GM21576 (cell line): ENCODE measurements around the gene RAB13.

ENCODE experiments used
- ATAC-seq: cut with Tn5 transposase; IDR thresholded peaks from one replicate; pipeline ENCODE4 v1.9.1; 2021; ENCODE audit warnings: mild to moderate bottlenecking, moderate library complexity; ENCODE audit not compliant: unreplicated experiment

The RAB13 gene

DNA sequence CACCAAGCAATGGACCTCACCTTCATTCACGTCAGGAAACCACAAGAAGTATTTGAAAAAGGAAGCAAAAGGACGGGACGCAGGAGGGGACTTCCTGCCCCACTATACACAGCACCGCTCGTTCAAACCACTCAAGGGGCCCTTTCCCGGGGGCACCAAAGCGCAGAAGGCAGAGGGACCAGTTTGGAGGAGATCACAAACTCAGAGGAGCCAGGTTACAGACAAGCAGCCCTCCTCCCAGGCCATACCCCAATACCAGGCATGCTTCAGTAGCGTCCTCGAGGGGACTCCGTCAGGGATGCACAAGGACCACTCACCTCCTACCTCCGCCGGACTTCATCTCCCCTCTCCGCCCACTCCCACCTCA, 28.4 kb downstream of the RAB13 start:
- peak; percentile 21 for ATAC-seq

DNA sequence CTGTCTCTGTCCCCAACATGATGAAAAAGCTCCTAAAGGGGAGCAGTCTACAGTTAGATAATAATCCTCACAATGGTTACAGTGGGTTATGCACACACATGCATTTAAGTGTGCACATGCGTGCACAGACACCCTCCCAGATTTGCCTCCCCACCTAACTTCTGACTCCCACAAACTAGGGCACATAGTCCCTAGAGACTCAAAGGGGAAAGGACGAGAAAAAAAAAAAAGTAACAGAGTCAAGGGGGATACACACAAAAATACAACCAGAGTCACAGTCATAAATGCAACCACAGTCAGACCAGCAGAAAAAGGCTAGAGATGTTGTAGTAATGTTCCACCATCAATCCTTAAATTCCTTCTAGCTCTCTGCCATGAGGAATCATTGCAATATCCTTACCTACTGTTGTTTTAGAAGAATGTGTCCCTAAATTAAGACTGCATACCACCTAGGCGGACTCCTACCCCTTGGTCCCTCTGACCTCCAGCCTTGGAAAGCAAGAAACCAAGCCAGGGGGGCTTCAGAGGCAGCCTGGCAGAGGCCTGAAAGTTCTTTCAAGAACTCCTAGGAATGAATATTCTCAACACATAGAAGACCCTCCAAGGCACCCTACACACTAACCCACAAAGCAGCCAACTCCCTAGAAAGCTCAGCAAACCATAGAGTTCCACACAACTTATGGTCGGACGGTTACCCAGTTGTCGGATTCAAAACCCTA, 29.0 kb downstream of the RAB13 start:
- ATAC-seq: no peak

DNA sequence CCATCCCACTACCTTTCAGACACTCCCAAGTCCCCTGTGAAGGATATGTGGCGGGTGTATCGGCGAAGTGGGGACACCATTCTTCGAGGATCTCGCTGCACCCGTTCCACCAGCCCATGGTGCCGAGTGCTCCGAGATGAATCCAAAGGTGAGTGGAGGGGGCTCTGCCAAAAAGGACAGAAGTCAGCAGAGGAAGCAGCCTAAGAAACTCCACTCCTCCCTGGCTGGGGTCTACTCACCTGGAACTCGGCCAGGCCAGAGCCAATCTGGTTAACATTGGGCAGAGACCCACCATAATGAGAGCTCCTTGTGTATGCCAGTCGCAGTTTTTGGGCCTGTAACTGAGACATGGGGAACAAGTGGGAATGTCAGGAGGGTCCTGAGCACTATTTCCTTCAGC, 31.3 kb downstream of the RAB13 start:
- ATAC-seq: no peak

GRCh38 chr1:153953859-153954365, 32.2 kb downstream of the RAB13 start:
- no peak for ATAC-seq

DNA sequence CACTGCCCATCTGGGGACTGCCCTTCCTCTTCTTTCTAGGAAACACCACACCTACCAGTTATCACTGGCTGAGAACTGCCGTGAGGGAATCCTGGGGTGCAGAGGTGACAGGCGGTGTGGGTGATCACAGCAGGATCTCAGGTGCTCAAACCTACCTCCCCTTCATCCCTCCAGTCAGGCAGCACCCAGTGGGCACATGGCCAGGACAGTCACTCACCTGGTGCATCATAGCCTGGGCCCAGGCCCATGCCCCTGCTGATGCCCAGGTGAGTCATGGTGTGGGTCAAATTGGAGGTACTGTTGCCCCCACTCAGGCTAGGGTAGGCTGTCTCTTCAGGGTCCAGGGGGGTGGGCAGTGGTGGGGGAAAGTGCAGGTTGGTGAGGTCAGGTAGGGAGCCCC, 34.3 kb downstream of the RAB13 start:
- no peak for ATAC-seq

DNA sequence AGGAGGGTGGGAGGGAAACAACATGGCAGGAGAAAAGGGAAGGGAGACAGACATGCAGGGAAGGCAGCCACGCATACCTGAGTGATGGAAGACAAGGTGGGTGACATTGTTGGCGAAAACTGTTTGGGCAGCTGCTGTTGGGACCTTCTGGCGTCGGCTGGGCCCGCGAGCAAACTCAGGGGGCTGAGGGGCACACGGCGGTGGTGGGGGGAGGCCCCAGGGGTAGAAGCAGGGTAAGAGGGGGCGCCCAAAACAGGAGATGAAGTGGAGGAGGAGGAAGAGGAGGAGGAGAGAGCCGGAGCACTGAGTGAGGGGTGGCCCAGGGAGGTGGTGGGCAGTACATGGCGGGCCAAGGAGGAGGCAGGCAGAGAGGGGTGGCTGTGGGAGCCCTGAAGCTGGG, 35.0 kb downstream of the RAB13 start:
- ATAC-seq: no peak

DNA sequence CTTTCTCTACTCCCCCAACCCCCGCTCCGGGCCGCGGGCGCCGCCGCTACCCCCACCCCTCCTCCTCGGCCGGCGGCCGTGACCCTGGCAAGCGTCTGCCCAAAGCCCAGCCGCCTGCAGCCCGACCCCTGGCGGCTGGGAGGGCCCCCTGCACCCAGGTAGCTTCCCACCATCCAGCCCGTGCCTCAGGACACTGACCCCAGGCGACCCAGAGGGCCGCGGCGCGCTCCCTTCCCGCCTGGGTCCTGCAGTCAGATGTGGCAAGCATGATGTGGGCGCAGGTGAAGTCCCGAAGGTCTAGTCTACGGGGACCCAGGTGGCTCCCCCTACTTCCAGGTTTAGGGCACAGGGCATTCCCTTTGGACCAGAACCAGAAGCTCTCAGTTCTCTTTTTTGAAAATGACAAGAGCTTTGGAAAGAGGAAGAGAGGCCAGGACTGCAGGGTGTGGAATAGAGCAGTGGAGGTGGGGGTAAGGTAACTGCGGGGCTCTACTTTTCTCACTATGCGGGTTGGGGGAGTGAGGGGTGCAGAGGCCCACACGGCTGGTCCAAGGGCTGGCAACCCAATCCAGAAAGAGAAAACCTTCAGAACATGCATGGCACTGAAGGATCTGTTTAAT, 39.4 kb downstream of the RAB13 start, which contains the start of gene DENND4B:
TSS of gene DENND4B (minus strand) at position 97 of the 620 bp plus-strand sequence. CDS start 2,344 bp downstream, outside the sequence.
- peak; percentile 50 for ATAC-seq

DNA sequence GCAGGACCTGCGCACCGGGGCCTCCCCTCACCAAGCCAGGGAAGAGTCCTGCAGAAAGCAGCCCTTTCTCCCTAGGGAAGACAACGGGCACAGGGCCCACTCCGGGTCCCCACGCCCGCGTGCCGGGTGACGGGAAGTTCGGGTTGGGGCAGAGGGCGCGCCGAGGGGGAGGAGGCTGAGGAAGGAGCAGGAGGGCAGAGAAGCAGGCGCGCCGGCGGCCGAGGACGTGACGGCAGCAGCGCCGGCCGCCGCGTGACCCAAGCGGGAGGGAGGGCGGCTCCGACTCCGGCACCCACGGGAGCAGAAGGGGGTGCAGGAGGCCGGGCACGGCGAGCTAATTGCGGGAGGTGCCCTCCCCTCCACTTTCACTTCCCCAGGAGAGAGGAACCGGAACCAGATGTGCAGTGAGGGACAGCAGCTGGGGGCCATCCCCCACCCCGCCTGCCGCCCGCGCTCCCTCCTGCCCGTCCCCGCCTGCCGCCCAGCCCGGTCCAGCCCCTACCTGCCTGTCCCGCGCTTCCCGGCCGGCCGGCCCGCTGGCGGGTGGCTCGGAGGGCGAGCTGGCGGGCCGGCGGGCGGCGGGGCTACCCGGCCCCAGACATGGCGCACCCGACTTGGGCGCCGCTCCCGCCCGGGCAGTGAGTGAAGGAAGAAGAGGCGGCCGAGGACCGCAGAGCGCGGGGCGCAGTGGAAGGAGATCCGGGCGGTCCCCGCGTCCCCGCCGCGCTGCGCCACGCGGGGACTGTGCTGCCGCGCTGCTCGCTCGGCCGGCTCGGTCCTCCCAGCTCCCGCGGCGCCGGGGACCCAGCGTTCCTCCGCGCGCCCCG, 40.1 kb downstream of the RAB13 start:
- ATAC-seq: peak; percentile 60

DNA sequence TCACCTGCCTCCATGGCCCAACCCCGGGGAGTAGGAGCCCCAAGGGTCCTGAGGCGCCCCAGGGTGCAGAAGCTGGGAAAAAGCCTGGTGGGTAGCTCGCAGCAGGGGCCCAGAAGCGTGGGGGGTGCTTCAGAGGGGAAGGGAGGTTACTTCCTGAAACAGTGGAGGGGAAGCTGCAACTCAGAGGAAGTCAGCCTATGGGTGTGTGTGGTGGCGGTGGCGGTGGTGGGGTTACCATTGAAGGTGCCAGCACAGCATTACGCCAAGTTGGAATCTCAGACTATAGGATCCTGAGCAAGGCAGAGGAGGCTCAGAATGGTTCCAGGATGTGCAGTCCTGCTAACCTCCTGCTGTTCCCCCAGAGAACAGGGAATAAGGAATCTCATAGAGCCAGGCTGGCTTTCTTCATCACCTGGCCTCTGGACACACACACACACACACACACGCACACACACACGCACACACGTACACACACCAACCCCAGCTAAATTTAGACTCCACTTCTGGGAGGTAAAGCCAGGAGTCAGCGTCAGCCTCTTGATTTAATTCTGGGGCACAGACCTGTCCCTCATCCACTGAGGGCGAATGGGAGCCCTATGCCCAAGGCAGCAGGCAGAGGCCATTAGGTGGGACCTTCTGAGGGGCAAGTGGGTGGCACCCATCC, 40.9 kb downstream of the RAB13 start:
- no peak for ATAC-seq

- no peak for ATAC-seq
Observed at GRCh38 chr1:153944827-153945117, 41.4 kb downstream of the RAB13 start.

- ATAC-seq: no peak
Observed at GRCh38 chr1:153944005-153944826, 41.9 kb downstream of the RAB13 start.

- ATAC-seq: no peak
Observed at GRCh38 chr1:153942766-153943549, 43.2 kb downstream of the RAB13 start.

GRCh38 chr1:153941826-153942725, 44.1 kb downstream of the RAB13 start:
- ATAC-seq: no peak

GRCh38 chr1:153940756-153941155, 45.4 kb downstream of the RAB13 start:
- ATAC-seq: no peak

DNA sequence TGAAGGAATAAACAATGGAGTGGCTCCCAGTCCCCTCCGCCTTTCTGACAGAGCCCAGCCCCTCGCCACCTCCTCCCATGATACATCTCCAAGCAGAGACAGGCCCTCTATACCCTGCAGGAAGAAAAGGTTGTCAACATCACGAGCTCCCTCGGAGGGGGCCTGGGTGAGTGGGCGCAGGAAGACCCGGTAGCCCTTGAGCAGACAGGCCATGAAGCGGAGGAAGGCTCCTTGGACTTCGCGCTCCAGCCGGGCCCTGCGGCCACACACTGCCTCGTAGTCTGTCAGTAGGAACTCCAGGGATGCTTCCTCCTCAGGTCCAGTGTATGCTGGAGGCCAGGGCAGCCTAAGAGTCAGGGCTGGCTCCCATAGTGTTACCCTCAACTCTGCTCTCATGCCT, 46.7 kb downstream of the RAB13 start:
- ATAC-seq: no peak

GRCh38 chr1:153938996-153939395, 47.1 kb downstream of the RAB13 start:
- no peak for ATAC-seq

DNA sequence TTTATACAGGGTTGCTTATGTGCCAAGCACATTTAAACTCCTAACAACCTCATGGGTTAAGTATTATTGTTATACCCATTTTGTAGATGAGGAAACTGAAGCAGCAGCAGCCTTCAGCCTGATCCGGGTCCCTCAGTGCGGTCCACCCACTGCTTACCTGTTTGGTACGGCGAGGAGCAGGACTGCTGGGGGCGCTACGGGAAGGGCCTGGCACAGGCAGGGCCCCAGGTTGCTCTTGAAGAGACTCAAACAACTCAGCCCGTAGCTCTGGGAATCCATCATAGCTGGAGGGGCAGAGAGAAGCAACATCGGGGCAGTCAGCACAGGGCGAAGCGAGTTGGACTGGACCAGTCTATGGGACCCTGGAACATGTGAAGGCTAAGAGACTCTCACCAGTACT, 48.8 kb downstream of the RAB13 start:
- no peak for ATAC-seq

DNA sequence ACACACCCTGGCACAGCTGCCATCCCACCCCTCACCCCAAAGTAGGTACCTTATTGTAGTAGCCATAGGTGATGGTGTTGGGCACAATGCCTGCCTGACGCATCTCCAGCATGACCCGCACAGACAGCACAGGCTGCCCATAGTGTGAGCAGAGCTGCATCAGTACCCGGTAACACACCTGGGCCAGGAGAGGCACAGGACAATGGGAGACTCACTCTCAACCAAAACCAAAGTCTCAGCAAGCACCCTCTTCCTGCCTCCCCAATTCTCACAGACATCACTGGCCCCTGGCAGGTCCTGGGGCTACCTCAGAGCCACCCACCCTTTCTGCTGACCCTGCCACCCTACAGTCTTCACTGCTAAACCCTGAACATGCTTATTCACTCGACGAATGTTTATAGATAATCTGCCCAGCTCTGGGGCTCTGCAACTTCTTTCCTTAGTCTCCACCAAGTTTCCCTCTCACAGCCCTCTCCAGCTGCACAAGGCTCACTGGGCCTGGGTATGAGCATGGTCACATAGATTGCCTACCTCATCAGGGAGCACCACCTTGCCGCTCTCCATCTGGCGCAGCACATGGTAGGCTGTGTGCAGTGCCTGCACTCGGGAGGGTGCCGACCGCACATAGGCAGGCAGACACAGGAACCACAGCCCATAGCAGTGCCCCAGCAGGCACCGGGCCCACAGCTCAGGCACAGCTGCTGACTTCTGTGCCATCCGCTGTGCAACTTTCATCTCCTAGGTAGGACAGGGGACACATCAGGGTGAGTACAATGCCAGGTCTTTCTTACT, 49.9 kb downstream of the RAB13 start:
- ATAC-seq: no peak
